GM18526 (cell line): ENCODE measurements around the gene CAMLG.

Source experiments
- POLR2A ChIP-seq: IDR thresholded peaks from 3 replicates; pipeline ENCODE4 v1.6.1; 2011; ENCODE audit not compliant: insufficient read length; ENCODE audit errors: extremely low read depth

CAMLG gene

GRCh38 chr5:134738133-134738962 is at the start of gene CAMLG:
Gene CAMLG, plus strand, starts transcription at chr5:134738548. Its CDS starts 73 bp downstream, at chr5:134738621.
- TF ChIP-seq POLR2A = peak; percentile 83

- no peak for TF ChIP-seq POLR2A
Observed at GRCh38 chr5:134692722-134693121, 45.6 kb upstream of the CAMLG start.

DNA sequence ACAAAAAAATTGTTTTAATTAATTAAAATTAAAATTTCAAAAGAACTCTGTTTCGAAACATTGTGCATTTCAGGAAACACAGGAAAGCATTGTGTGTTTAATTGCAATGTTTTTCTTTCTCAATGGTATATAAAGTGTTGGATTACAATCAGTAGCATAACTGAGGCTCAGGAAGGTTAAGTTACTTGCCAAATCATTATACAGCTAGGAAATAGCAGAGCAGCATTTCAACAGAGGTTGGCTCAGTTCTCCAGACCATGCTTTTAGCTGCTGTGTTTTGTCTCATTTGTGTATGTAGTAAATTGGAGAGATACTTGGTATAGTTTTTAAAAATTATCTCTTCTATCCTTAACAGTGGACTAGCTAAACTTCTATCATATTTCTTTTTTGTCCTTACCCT is 30.0 kb upstream of the CAMLG start:
- TF ChIP-seq POLR2A = no peak

DNA sequence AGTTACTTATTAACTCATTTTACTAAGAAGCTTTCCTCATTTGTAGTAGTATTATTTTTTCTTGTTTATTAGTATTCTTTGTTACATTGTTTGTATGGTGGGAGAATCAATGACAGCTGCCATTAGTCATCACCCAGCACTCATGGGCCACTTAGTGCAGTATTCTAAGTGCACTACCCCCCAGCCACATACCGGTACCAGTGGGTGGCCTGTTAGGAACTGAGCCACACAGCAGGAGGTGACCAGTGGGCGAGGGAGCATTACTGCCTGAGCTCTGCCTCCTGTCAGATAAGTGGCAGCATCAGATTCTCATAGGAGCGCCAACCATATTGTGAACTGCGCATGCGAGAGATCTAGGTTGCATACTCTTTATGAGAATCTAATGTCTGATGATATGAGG is 24.2 kb upstream of the CAMLG start:
- no peak for TF ChIP-seq POLR2A

- TF ChIP-seq POLR2A = no peak
Observed at GRCh38 chr5:134714541-134714940, 23.8 kb upstream of the CAMLG start.

DNA sequence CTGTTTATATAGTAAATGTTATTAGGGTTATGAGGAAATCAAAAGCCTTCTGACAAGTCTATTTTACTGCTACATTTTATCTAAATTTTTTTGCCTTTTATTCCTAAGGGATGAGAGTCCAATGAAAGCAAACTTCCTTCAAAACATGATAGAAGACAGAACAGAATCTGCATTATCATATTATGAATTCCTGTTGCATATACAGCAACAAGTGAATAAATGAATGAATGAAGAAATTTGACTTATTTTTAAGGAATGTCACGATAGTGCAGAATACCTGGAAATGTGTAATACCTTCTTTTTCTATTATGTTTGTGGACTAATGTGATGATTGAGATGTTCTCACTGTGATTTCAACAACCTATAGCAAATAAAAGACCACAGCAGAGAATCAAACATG is 13.5 kb upstream of the CAMLG start:
- TF ChIP-seq POLR2A = no peak

- no peak for TF ChIP-seq POLR2A
Observed at GRCh38 chr5:134732819-134733218, 5.5 kb upstream of the CAMLG start.

- no peak for TF ChIP-seq POLR2A
Observed at GRCh38 chr5:134735243-134735642, 3.1 kb upstream of the CAMLG start.

DNA sequence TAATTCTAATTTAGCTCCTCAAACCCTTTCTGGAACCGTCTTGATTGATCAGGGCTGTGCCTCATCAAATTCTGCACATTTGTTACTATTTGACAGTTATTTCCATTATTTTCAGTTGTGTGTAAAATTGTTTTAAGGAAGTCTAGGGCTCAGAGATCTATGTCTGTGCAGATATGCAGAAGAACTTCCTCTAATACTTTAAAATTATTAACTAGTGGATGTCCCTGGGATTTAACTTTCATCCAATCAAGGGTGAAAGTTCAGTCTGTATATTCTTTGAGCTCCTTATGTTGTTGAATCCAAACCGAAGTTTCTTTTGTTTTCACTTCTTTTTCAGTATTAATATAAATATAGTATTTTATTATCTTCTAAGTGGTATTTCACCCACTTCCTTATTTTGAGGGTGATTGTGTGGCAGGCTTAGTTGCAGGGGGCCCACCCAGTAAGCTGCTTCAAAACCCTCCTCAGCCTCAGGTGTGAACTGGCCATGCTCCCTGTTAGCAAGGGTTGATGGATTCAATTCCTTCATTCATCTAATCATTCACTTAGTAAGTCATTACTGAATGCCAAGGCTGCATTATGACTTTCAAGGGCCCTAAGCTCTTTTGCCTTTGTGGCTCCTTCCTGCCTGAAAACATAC is 2.1 kb upstream of the CAMLG start:
- TF ChIP-seq POLR2A = no peak

DNA sequence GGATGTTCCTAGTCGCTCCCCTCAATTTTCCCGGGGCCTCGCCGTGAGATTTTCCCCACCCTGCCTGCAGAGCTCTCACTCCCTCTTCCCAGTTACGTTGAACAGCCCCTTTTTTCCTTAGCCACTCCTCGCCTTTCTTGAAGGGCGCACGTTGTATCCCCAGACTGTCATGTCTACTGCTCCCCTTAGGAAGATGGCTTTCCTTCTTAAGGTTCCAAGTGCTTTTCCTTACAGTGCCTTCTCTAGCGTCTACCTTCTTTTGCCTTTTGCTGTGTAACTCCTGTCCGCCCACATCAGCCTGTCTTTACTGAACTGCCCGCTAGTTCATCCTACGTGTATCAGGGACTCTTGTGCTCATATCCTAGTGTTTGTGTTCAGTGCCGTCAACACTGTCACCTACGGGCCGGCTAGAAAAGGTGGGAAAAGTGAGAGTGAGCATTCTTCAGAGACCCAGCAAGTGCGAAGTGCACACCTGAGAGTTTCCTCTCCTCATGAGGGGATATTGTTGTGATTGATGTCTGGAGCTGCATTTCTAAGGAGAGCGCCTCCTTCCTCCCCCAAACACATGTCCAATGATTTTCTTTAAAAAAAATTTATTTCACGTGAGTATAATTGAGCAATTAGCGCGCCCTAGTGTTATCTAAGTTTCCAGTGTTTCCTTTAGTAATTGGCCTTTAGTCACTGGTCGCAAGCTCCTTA is 764 bp downstream of the CAMLG start:
- TF ChIP-seq POLR2A = no peak

- TF ChIP-seq POLR2A = no peak
Observed at GRCh38 chr5:134741052-134741451, 2.7 kb downstream of the CAMLG start.

GRCh38 chr5:134742134-134742533 is 3.8 kb downstream of the CAMLG start:
- no peak for TF ChIP-seq POLR2A

- no peak for TF ChIP-seq POLR2A
Observed at GRCh38 chr5:134749415-134749814, 11.1 kb downstream of the CAMLG start.

DNA sequence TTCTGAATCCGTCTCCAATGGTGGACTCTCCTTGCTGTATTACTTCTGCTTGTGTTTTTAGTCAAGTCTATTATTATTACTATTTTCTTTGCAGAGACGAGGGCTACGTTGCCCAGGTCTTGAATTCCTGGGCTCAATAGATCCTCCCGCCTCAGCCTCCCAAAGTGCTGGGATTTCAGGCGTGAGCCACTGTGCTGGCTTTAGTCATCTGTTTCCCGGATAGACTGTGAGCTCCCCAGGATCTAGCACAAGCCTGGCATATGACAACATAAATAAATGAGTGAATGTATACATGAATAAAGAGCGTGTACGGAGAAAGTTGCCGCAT is 19.8 kb downstream of the CAMLG start:
- TF ChIP-seq POLR2A = no peak

DNA sequence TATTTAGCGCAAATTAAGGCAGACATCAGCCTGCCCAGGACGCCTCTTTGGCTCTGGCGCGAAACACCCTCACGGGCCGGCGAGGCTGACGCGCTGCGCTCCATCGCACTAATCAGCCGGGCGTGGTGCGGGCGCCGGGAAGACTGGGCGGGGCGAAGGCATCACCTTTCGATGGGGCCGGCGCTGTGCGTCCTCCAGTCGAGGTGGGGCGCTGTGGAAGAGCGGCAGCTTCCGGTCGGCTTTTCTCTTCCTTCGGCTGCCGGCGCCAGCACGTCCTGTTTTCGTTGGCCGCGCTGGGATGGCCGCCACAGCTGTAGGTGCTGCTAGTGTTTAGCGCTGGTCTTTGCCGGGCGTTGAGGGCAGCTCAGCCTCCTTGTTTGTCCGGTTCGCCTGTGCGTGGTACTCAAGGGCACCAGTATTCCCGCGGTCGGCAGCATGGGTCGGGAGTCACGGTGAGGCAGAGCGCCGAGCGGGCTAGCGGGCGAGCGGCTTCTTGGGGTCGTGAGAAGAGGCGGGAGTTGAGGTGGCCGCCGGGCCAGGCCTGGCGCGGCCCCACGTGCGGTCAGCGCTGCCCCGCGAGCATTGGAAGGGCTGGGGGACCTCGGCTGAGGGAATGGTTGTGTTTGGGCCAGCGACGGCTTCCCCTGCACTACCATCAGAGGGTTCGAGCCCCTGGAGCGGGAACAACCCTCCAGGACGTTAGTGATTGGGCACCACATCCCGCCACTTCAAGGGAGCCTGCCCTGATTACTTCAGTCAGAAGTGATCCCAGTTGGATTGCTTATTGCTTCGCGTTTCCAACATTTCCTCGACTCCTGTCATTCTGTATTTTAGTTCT is 20.4 kb downstream of the CAMLG start, which contains the start of gene DDX46:
TSS of gene DDX46 (plus strand) at position 276 of the 838 bp plus-strand sequence. CDS start at position 436, 160 bp downstream.
- TF ChIP-seq POLR2A = peak; percentile 88
